Measurements from ENCODE around the gene SPTBN1.
A peak's percentile ranks its signal among the peaks of the same experiment; 100 is the strongest.

- TF ChIP-seq MAZ (IDR thresholded peaks at IDR 0.05; ENCODE audit: borderline replicate concordance, low read depth, low read length): no peak
- no peak for TF ChIP-seq CTCF (IDR thresholded peaks at IDR 0.05)
- TF ChIP-seq SMC3 (IDR thresholded peaks at IDR 0.05): no peak
- TF ChIP-seq ATOH8 (CRISPR knock-in tag; IDR thresholded peaks at IDR 0.05; ENCODE audit: low read depth): 0 out of 2 replicates have a peak, but pooled peaks have one; percentile 8
- TF ChIP-seq CHD4 (IDR thresholded peaks at IDR 0.05; ENCODE audit: borderline replicate concordance): no peak
- TF ChIP-seq MAFK (IDR thresholded peaks at IDR 0.05; ENCODE audit: partially characterized antibody): no peak
Measured at GRCh38 chr2:54575379-54575888, 119.3 kb downstream of the SPTBN1 start.
